ENCODE results near the gene TAC4.

TAC4 gene

DNA sequence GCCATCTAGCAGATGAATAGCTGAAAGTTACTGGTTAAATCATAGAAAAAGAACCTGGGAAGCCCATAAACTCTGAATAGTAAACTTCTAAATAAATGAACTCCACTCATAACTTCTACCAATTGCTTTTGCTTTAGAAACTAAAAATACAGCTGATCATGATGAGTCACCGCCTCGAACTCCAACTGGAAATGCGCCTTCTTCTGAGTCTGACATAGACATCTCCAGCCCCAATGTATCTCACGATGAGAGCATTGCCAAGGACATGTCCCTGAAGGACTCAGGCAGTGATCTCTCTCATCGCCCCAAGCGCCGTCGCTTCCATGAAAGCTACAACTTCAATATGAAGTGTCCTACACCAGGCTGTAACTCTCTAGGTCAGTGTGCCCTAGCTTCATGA is 49.7 kb downstream of the TAC4 start:
- no peak for DNase-seq

DNA sequence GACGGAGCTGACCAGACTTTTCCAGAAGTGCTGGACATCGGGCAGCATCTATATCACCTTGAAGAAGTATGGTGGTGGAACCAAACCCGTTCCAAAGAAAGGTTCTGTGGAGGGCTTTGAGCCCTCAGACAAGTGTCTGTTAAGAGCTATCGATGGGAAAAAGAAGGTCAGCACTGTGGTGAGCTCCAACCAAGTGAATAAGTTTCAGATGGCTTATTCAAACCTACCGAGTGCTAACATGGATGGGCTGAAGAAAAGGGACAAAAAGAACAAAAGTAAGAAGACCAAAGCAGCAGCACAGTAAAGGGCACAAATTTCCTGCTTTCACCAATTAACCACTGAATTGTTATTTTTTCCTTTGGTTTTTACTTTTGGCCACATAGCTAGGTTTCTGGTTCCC is 52.5 kb downstream of the TAC4 start:
- DNase-seq, result no peak

DNA sequence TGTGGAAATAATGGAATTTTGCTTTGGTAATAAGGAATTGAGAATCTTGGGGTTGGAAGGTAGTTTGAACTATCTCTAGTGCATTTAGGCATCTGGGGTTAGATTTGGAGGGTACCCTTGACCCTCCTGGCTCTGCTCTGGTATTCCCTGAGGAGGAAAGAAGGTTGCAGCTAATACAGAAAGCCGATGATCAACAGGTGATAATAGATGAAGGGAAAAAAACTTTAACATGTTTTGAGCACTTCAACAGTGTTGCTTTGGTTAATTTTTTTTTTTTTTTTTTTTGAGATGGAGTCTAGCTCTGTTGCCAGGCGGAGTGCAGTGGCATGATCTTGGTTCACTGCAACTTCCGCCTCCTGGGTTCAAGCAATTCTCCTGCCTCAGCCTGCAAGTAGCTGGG is 54.6 kb downstream of the TAC4 start:
- no peak for DNase-seq

DNA sequence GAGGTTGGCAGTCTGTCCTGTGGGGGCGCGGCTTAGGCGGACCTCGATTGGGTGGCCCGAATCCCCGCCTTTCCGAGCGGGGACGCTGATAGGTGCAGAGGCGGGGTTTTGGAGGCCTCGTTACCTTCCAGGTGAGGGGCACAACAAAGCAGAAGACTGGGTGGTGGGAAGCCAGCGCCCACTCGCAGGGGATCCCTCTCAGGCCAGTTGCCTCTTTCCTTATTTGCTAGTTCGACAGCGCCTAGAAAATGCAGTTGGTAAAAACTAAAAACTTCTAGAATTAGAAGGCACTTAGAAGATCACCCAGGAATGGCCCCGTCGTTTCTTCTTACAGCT is 58.7 kb downstream of the TAC4 start:
- DNase-seq, result no peak

DNA sequence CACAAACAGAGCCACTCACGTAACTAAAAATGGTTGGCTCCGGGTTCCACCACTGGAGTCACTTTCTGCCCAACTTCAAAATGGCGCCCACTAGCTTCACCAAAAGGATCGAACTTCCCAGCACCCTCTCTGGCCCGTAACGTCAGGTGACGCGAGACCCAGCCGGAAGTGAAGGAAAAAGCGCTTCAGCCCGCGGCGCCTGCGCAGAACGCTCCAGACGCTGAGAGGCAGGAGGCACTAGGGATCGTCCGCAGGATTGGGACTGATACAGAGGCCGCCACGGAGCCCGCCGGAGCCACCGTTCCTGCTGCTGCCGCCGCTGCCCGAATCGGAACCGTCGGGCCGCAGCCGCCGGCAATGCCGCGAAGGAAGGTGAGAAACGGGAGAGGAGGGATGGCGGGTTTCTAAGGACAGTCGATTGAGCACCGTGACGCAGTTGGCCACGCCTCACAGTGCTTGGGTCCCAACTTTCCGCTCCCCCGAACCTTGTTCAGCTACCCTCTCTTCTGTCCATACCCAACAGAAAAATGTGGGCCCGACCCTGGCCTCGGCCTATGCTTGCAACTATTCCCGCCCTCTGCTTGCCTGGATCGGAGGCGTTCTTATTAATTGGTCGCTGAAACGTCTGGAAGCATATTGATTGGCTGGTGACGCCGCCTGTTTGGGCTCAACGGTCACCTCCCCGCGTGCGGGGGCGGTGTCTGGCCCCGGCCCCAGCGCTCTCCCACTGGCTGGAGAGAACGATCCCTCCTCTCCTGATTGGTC is 59.2 kb downstream of the TAC4 start, which contains the start of gene KAT7:
KAT7 (plus strand) TSS at position 204 of the 765 bp plus-strand sequence; CDS start at position 358, 154 bp downstream.
- peak; percentile 99 for DNase-seq

All from CD4-positive, alpha-beta T cell treated with Interferon gamma for 1 hour (primary cell).